Activated CD4-positive, alpha-beta T cell treated with anti-CD3 and anti-CD28 coated beads, Interleukin-2, amount 50 U/mL, for 16 hours (primary cell): Measurements from ENCODE around the gene ZNF554.
"Not testable (repeated sequence)": the region's sequence is repeated elsewhere in the genome, so short reads cannot be mapped to it uniquely, and the experiment has no call there.

Experiments
- DNase-seq: peaks from one replicate; pipeline ENCODE4 v3.0.0-alpha.2; 2020

The ZNF554 gene

DNA sequence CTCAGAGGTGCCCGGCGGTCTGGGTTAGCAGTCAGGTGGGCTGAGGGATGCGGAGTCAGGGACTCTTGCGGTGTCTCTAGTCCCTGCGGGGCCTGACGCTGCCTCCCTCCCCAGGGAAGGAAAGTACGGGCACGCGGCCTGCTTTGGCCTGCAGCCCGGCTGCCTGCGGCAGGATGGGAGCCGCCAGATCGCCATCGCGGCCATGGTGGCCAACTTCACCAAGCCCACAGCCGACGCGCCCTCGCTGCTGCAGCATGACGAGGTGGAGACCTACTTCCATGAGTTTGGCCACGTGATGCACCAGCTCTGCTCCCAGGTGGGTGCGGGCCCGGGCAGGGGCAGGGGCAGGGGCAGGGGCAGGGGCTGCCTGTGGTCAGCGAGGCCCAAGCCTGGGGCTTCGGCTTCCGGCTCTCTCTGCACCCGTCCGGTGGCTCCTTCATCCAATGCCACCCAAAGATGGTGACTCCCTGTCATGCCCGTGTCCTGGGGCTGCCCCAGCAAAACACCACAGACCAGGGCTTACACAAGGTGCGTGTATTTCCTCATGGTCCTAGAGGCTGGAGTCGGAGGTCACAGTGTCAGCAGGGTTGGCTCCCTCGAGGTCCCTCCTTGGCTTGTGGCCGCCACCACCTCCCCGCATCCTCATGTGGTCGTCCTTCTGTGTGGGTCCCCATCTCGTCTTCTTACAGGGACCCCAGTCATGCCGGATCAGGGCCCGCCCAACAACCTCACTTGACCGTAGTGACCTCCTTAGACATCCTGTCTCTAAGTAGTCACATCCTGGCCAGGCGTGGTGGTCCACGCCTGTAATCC is 11.3 kb upstream of the ZNF554 start:
- DNase-seq: no peak

DNA sequence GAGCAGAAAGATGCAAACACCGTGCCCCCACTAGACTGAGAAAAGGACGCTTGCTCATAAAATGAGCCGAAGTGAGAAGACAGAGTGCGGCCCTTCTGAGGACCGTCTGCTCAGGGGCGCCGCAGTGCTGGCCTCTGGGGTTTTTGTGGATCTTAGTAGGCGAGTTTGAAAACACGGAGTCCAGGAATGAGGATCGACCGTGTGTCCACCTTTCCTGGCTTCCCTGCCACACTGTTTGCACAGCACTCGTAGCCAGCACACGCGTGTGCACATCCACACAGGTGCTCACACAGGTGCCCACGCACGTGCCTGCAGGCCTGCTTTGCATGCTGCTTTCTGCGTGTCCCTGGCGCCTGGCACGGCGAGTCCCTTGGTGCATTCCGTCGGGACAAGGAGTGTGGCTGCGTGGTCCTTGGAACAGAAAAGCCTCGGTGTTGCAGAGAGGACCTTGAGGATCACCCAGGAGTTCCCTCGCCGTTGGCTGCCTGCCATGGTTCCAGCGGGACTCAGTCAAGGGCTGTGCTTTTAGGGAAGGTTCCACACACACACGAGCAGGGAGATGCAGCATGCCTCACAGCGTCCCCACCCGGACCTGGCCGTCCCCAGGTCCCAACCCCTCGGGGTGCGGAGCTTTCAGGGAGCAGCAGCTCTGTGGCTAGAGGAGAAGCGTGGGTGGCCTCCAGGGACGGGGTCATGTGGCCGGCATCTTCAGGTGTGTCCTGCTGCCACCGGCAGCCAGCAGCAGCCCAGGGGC is 10.1 kb upstream of the ZNF554 start:
- DNase-seq: no peak

DNA sequence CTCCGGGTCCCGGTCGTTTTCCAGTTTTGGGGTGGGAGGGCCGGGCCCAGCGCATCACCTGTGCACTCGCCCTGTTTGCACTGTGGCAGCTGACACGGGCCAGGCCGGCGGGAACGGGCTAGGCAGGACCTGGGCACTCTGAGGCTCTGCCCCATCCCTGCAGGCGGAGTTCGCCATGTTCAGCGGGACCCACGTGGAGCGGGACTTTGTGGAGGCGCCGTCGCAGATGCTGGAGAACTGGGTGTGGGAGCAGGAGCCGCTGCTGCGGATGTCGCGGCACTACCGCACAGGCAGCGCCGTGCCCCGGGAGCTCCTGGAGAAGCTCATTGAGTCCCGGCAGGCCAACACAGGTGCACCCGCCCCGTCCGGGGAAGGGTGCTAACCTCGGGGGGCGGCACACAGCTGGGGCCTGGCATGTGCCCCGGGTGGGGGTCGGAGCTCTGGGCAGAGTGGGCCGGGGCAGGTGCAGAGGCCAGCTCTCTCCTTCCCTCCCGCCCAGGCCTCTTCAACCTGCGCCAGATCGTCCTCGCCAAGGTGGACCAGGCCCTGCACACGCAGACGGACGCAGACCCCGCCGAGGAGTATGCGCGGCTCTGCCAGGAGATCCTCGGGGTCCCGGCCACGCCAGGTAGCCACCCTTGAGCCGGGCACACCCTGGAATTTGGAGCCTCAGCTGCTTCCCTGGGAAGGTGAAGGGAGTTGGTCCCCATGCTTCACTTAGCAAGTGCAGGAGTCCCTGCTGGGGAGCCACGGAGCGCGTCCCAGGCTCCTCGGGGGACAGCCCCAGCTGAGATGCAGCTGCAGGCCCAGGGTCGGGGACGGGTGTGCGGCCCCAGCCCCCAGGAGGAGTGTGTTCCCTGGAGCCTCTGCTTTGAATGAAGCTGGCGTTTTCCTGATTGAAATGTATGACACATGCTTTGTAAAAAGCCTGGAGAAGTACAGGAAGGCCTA is 9.3 kb upstream of the ZNF554 start:
- DNase-seq: no peak

DNA sequence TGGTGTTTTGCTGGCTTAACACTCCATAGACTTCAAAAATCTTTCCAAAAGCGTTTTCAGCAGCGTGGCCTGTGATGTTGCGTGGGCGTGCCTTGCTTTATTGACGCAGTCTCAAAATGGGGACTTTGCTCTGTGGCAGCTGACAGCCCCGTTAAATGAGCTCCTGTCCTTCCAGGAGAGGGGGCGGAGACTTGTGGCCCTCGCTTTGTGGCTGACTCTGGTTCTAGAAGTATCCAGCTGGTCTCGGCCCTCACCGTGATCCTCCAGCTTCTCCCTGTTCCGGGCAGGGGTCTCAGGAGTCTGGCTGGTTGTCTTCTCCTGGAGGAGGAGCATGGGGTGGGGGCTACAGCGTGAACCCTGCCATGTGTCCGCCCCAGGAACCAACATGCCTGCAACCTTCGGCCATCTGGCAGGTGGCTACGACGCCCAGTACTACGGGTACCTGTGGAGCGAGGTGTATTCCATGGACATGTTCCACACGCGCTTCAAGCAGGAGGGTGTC is 8.4 kb upstream of the ZNF554 start:
- no peak for DNase-seq

DNA sequence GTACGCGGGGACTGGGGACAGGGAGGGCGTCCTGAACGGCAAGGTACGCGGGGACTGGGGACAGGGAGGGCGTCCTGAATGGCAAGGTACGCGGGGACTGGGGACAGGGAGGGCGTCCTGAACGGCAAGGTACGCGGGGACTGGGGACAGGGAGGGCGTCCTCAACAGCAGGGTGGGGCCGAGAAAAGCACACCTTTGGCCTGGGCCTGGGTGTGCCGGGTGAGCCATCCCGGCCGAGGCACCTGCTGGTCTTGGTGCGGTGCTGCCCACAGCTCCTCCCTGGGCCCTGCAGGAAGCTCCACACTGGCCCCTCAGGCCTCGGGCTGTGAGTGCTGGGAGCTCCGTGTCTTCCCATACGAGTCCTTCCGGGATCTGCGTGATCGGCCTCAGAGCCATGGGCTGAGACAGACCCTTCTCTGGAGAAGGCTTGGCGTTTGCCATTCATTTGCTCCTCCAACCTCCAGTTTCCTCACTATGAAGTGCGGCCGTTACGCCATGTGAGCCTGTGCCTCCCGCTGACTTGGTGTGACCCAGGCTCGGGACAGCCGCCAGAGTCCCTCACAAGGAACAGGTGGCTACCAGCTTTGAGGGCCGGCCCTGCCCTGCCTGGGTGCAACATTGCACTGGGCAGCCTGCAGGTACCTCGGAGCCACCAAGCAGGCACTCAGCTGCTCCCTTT is 7.8 kb upstream of the ZNF554 start:
- no peak for DNase-seq

DNA sequence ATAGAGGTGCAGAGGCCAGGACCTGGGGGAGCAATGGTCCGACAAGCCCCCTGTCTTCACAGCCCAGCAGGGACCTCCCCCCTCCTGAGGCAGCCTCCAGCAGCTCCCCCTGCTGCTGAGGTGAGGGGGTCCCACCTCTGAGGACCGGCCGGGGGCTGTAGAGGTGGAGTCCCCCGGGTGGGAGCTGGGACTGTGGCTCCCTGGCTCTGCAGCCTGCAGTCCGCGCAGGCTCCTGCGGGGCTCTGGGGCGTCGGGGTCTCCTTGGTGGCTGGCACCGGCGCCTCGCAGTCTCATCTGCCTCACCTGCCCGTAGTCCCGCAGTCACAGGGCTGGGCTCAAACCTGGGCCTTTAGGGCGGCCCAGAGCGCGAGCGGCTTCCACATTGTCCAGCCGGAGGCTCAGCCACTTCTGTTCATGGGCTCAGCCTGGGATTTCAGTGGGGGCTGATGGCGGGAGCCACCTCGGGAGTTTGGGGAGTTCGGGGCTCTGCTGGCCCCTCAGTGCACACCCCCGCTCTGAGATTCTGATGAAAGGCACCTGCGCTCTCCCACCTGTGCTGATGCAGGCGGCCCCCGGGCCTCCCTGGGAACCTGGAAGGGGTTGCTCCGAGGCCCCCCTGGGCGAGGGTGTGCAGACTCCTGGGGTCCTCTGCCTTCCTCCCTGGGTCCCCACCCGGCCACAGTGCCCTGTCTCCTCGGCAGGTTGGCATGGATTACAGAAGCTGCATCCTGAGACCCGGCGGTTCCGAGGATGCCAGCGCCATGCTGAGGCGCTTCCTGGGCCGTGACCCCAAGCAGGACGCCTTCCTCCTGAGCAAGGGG is 7.0 kb upstream of the ZNF554 start:
- DNase-seq: no peak

DNA sequence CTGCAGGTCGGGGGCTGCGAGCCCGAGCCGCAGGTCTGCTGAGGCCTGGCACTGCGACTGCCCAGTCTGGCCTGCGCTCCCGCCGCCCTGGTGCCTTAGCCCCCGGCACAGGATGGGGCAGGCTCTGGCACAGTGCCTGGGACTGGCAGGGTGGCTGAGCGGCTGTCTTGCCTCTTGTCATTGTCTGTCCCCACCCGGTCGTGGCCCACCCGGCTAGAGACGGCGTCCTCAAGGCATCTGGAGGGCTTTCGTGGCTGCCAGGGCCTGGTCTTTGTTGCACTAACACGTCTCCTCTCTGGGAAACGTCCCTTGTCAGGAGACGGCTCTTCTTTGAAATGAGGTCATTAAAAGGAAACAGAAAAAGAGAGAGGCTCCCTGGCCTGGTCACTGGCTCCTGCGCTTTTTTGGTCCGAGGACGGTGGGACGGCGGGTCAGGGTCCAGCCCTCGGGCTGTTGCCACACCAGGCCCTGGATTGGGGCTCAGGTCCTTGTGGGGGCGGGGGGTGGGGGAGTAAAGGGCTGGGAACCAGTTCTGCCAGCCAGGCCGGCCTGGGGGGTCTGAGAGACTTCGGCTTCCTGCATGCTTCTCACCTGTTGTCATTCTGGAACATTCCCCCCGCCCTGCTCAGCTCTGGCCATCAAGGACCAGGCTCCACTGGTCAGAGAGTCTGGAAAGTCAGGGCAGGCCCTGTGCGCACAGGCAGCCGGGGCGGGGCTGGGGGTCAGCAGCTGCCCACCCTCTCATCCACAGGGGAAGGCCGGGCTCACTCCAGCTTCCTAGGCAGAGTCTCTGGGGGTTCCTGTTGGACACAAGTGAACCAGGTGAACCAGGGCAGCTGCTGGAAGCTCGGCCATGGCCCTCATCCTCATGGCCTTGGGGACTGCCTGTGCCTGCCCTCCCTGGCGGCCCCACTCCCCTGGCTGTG is 6.2 kb upstream of the ZNF554 start:
- no peak for DNase-seq

DNA sequence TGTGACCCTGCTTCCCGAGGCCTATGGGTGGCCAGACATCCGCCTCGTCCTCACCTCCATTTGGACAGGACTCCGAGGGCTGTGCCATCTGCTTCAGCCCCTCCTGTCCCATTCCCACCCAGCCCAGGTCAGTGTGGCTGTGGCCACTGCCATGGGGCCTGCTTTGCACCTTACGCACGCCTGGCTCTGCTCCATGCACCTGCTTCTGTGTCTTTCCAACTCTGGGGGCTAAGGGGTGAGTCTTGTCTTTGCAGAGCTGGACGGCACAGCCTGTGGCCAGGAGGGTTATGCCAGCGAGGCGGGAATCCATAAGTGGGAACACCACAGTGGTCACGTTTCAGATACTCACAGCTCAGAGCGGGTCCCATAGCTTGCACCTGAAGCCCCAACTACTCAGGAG is 5.2 kb upstream of the ZNF554 start:
- no peak for DNase-seq

DNA sequence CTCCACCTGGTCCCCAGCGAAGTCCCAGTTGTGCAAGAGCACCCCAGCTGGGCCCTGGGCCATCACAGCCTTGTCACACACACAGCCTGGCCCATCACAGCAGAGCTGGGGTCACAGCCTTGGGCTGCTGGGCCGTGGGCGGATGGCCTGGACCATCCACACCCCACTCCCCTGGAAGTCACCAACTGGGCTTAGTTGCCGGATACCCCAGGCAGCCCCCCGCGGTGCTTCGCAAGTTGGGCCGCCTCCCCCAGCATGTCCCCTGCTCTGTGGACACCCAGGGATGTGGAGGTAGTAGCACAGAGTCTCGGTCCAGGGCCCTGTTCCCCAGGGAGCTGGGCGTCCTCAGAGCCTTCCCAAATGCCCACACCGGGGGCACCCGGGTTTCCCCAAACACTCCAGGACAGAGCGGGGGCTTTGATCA is 4.5 kb upstream of the ZNF554 start:
- DNase-seq: no peak

DNA sequence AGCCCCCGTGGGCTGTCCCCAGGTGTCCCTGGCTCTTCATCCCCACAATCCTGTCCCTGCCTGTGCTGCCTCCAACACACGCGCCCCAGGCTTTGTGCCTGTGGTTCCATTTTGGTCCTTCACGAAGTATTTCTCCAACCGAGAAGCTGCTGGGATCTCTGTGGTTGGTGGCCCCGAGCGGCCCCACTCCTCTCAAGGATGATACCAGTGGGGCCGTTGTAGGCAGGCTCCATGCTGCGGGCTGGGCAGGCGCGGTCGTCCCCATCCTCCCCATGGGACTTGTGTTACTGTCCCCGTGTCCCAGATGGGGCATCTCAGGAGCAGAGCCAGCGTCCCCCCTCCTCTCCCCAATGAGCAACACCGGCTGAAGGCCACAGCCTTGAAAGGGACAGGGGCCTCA is 3.7 kb upstream of the ZNF554 start:
- no peak for DNase-seq

DNA sequence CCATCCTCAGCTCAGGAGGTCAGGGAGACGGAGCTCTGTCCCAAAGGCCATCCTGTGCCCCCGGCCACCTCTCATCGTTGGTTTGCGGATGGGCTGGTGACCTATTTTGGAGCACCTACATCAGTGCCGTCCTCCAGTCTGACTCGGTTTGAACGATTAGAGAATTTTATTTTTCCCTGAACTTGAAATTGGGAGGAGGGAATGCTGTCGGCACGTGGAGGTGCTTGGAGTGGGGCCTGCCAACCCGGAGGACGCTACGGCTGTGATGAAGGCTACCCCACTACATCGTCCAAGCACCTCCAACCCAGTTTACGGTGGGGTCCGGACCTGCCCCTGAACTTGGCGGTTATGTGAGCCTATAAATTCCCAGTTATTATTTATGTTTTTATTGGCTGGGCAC is 3.0 kb upstream of the ZNF554 start:
- DNase-seq: no peak

DNA sequence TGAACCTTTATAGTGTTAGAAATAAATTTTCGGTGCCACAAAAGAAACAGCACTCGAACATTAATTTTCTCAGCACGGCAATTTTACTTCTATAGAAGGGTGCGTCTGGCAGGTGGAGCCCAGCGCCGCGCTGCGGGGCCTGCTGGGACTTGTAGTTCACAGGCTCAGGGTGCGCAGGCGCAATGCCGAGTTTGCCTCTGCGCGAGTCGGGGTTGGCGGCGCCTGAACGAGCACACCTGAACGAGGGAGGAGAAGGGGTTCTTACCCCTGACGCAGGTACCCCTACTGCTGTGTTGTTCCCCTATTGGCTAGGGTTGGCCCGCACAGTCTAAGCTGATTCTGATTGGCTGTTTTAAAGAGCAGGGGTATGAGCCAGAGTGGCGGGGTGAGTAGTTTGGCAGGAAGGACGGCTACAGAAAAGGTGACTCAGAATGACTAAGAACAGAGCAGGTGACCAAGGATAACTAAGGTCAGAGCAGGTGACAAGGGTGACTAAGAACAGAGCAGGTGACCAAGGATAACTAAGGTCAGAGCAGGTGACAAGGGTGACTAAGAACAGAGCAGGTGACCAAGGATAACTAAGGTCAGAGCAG is 2.3 kb upstream of the ZNF554 start:
- not testable (repeated sequence) for DNase-seq

DNA sequence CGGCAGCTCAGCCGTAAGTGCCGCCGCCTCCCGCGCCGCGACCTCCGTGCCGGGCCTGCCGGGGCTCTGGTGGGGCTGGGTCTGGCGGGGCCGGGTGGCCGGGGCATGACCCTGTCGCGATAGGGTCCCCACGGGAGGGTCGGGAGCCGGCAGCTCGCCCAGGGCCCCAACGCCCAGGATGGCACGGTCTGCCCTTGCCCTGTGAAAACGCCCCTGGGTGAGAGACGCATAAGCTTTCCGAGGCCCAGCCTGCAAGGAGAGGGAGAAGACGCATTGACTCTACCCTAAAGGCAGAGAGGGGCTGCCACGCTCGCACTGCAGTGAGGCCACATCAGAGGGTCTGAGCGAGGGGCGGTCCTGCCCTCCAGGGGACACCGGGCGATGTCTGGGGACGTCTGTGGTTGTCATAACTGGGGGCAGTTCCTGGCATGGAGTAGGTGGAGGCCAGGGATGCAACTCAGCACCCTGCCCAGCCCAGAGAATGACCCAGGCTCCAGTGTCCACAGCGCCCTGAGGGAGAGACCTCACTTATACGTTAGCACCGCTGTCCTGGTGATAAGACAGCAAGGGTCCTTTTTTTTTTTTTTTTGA is 539 bp downstream of the ZNF554 start:
- no peak for DNase-seq

DNA sequence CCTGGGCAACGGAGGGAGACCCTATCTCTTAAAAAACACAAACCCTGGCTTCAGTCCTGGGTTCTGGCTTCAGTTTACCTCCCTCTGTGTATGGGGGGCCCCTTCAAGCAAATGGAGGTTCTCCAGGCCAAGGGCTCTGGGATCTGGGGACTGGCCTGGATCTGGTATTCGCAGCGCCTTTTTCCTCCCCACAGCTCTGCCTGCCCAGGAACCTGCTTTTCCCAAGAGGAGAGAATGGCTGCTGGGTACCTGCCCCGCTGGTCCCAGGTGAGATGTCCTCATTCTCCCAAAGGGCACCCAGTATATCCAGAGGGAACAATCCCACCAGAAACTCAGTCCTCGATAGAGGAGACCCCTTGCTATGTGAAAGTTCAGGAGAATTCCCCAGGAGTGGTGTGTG is 3.2 kb downstream of the ZNF554 start:
- no peak for DNase-seq

DNA sequence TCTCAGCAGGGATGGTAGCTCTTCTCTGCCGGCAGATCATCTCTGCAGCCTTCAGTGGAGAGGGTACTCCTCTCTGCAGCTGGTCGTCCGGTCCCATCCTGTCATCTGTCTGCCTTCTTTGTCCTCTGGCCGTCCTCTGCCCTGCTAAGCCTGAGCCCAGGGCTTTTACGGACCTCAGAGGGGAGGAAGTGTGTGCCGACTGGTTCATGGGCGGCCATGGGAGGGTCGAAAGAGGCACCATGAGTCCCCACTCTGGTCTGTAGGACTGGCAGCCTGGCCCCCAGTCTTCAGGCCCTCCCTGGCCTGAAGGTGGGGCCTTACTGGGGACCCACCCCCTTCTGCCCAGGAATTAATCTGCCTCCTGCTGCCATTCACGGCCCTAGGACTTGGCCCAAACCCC is 4.0 kb downstream of the ZNF554 start:
- no peak for DNase-seq

DNA sequence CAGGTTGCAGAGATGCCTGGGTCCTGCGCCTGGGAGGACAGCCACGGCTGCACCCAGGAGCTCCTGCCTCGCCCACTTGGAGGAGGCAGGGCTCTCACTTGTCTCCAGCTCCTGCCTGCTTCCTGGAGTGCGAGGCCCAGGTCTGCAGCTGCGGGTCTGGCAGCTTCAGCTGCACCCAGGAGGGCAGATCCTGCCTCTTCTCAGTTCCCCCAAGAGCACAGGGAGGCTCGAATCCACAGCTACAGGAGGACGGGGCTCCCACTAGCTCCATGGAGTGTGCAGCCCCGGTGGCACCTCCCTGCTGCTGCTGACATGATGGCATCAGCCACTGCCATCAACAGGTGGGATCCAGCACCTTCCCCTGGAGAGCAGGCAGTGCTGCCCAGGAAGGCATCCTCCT is 4.5 kb downstream of the ZNF554 start:
- no peak for DNase-seq

DNA sequence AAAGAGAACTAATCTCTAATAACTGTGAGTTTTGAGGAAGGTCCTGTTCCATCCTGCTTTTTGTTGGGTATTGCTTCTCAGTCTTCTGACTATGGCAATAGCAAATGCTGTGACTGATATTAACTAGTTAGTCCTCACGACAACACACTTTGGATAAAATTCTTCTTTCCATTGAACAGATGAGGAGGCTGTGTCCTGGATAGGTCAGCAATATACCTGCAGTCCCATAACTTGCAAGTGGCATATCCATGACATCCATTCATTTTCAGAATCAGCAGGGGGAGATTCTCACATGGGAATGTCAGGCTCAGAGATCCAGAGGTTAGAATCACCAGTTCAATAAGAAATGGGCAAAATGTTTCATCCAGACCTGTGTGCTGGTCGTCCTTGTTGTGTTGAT is 7.4 kb downstream of the ZNF554 start:
- no peak for DNase-seq

DNA sequence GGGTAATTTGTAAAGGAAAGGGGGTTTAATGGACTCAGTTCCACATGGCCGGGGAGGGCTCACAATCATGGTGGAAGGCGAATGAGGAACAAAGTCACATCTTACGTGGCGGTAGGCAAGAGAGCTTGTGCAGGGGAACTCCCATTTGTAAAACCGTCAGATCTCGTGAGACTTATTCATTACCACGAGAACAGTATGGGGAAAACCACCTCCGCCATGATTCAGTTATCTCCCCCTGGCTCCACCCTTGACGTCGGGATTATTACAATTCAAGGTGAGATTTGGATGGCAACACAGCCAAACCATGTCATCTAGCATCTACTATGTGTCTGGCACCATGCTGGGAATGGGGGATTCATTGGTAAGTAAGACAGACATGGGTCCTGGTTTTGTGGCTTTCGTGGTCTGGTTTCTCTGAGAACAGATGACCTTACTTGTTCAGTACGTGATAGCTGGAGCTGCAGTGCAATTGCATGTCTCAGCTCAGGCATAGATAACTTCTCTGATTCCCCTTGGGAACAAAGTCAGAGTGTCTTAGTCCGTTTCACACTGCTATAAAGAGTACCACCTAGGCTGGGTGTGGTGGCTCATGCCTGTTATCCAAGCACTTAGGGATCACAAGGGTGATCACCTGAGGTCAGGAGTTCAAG is 8.3 kb downstream of the ZNF554 start:
- no peak for DNase-seq

DNA sequence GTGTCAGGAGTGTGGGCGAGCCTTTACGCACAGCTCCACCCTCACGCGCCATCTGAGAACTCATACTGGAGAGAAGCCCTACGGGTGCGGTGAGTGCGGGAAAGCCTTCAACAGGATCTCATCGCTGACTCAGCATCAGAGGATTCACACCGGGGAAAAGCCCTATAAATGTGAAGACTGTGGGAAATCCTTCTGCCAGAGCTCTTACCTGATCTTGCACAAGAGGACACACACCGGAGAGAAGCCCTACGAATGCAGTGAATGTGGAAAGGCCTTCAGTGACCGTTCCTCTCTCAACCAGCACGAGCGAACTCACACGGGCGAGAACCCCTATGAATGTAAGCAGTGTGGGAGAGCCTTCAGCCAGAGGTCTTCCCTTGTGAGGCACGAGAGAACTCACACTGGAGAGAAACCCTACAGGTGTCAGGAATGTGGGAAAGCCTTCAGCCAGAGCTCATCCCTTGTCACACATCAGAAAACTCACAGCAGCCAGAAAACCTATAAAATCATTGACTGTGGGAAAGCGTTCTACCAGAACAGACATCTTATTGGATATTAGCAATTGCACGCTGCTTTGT is 14.7 kb downstream of the ZNF554 start:
- DNase-seq: no peak
